Kidney (tissue), 14 donors: ENCODE results near the gene C2orf76. TPM values are rescaled to one million over a fixed set of nuclear protein-coding genes. Genes with fewer than 3 reads are reported as not detected.
"Not testable (repeated sequence)": the region's sequence is repeated elsewhere in the genome, so short reads cannot be mapped to it uniquely, and the experiment has no call there.

Experiments
- DNase-seq, 5 donors: peaks; one replicate each; pipeline ENCODE4 v3.0.0-alpha.2; 2013 to 2020
- FAIRE-seq: peaks from 2 replicates; lab custom pipeline; 2012; peaks lifted over from hg19 to GRCh38; lab: Jason Lieb, UNC
- H3K27ac ChIP-seq, 2 donors: one replicate each; pipeline ENCODE4 v1.7.0; 2013; ENCODE audit warnings: low read depth in 2 of 2, low read length in 2 of 2, inconsistent platforms in 1 of 2
- H3K27me3 ChIP-seq: one replicate; pipeline ENCODE4 v1.7.1; 2013; ENCODE audit warnings: low read length, inconsistent platforms; ENCODE audit not compliant: control insufficient read depth, insufficient read depth
- H3K36me3 ChIP-seq, 3 donors: one replicate each; pipeline versions ENCODE4 v1.7.0 to v1.7.1; 2013; ENCODE audit warnings: low read length in 3 of 3, control low read depth in 1 of 3, inconsistent platforms in 1 of 3; ENCODE audit not compliant: insufficient read depth in 3 of 3, control insufficient read depth in 2 of 3
- H3K4me1 ChIP-seq, 3 donors: one replicate each; pipeline versions ENCODE4 v1.7.0 to v1.7.1; 2013; ENCODE audit warnings: low read length in 3 of 3, inconsistent platforms in 1 of 3, low read depth in 1 of 3; ENCODE audit not compliant: control insufficient read depth in 2 of 3, insufficient read depth in 2 of 3
- H3K4me3 ChIP-seq, 3 donors: one replicate each; pipeline versions ENCODE4 v1.7.0 to v1.8.1; 2013; ENCODE audit warnings: low read length in 3 of 3, control low read depth in 1 of 3, inconsistent platforms in 1 of 3
- H3K9ac ChIP-seq, 3 donors: one replicate each; pipeline versions ENCODE4 v1.7.0 to v1.7.1; 2013; ENCODE audit warnings: low read length in 3 of 3, control low read depth in 1 of 3, inconsistent platforms in 1 of 3
- H3K9me3 ChIP-seq, 3 donors: one replicate each; pipeline versions ENCODE4 v1.7.0 to v1.7.1; 2013; ENCODE audit warnings: low read length in 3 of 3, control low read depth in 1 of 3, inconsistent platforms in 1 of 3; ENCODE audit not compliant: control insufficient read depth in 2 of 3, insufficient read depth in 1 of 3
- intact Hi-C: fragments of 100-400 bp; cut with DNase I; formaldehyde crosslinking; loops from one replicate; pipeline ENCODE4 v1.11.1; 2022
- polyA plus RNA-seq: library from polyadenylated mRNA; stranded (reverse); fragments of 350-450 nt; fragmentation: Illumina TruSeq; extraction: RNeasy Lipid Tissue Mini Kit (QIAGEN cat#74804); gene quantifications from one replicate; pipeline ENCODE4 v1.2.3, GENCODE V29; 2014; ENCODE audit warnings: low read depth, low replicate concordance; ENCODE audit not compliant: insufficient read depth
- total RNA-seq: library from RNA; stranded (reverse); fragmentation: NEBNext Ultra II Directional; extraction: Animal tissue kit (Norgen Biotek cat#: 25700); gene quantifications from one replicate; pipeline ENCODE4 v1.2.1, GENCODE V29; 2021
- TF ChIP-seq, protein P1 (sequence below): IDR thresholded peaks from 3 replicates; pipeline ENCODE4 v1.5.1; 2012; ENCODE audit warnings: mild to moderate bottlenecking, moderate library complexity, borderline replicate concordance; ENCODE audit not compliant: insufficient read depth; ENCODE audit errors: extremely low read depth
- donor health status: control.
- donor health status: control.
- donor health status: control.
- donor health status: control.
- donor health status: control.
- donor health status: DM: yes; HTN: yes; CAD: no.
- donor health status: Normal renal cell carcinoma (clear cell type).

C2orf76 gene
- total and polyA plus RNA-seq, 2 donors from 2014 or later: 12.4 to 31.3 TPM

DNA sequence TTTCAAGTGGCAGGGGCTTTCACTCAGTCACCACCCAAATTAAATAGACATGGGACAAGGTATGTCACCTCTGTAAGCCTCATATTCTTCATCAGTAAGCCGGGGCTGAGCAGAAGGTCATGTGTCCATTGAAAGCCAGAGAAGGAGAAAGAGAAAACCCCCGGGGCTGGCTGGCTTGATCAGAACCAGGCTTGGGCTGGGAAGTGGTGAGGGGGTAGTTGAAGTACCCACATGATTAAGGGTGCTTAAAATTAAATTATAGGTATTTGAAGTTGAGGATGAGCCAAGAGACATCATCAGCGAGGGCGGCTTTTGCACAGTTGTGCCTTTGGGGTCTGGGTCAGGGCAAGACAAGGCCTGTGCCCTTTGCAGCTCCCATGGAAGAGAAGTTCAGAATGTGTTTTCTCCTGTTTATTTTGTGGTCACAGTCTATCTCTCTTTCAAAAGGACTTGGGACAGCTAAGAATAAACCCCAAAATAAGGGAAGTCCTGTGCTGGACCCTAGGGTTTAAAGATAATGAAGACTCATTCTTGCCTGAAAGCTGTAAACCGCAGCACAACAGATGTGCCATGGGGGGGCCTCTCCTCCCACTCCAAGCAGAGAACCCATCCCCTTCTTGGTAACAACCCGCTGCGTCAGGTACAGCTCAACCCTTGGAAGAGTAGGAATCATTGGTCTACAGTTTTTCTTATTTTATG lies 10.8 kb upstream of the C2orf76 start:
- no peaks in the 10 kb centered on the region for H3K27me3 ChIP-seq
- no peak overlapping the region for H3K9ac ChIP-seq
- intact Hi-C loops: no loop called here
- no peak overlapping the region for H3K27ac ChIP-seq
- FAIRE-seq (no peak), DNase-seq (no peak)
- TF ChIP-seq, protein P1, sequence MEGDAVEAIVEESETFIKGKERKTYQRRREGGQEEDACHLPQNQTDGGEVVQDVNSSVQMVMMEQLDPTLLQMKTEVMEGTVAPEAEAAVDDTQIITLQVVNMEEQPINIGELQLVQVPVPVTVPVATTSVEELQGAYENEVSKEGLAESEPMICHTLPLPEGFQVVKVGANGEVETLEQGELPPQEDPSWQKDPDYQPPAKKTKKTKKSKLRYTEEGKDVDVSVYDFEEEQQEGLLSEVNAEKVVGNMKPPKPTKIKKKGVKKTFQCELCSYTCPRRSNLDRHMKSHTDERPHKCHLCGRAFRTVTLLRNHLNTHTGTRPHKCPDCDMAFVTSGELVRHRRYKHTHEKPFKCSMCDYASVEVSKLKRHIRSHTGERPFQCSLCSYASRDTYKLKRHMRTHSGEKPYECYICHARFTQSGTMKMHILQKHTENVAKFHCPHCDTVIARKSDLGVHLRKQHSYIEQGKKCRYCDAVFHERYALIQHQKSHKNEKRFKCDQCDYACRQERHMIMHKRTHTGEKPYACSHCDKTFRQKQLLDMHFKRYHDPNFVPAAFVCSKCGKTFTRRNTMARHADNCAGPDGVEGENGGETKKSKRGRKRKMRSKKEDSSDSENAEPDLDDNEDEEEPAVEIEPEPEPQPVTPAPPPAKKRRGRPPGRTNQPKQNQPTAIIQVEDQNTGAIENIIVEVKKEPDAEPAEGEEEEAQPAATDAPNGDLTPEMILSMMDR: no peak
- no peaks in the 10 kb centered on the region for H3K4me1 ChIP-seq
- peaks cover 0 to 5% (median 0%) of the 10 kb centered on the region in 3 donors for H3K9me3 ChIP-seq
- no peak overlapping the region for H3K4me3 ChIP-seq
- H3K36me3 ChIP-seq: peaks cover 2 to 12% (median 5%) of the 10 kb centered on the region in 3 donors

DNA sequence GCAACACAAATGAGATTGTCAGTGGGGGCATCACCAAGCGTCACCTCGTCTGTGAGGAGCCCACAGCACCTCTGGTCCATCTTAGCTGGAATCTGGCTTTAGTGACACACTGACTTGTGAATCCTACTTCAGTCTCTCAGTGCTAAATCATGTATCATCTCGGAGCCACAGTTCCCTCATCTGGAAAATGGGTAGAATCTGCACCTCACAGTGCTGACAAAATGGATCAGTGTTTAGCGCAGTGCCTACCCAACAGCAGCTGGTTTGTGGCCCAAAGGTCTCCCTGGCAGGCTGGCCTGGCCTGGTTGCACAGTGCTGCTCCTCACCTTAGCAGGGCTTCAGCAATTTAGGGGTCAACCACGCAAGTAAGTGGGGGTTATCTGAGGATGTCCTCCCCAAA lies 10.2 kb upstream of the C2orf76 start:
- Histone ChIP-seq H3K36me3 (peaks cover 2 to 16% (median 11%) of the 10 kb centered on the region in 3 donors), H3K27me3 (no peaks in the 10 kb centered on the region), H3K4me1 (no peaks in the 10 kb centered on the region), H3K9me3 (peaks cover 0 to 5% (median 0%) of the 10 kb centered on the region in 3 donors), H3K4me3 (no peak overlapping the region), H3K27ac (no peak overlapping the region), H3K9ac (no peak overlapping the region)
- DNase-seq: no peak
- intact Hi-C loops: no loop called here
- TF ChIP-seq, protein P1: no peak
- FAIRE-seq: no peak

DNA sequence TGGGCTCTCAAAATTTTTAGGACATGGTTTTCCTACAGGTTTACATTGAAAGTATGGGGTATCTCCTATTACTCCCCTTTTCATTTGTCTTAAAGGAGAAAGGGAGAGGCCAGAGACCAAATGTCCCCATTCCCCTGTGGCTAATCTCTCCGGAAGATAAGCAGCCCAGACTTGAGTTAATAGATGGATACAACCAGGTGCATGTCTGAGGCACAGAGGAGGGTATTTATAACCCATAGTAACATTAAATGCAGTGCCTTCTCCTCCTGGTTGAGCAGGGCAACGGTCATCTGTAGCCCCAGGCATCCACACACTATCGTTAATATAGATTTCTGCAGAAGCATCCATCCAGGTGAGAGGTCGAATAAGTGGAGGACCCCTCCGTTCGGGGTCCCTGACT lies 9.8 kb upstream of the C2orf76 start:
- FAIRE-seq, DNase-seq, H3K9ac ChIP-seq, H3K27me3 ChIP-seq, H3K4me3 ChIP-seq, H3K27ac ChIP-seq, H3K4me1 ChIP-seq, H3K9me3 ChIP-seq, intact Hi-C loops: not testable (repeated sequence)
- peaks cover 4 to 20% (median 15%) of the 10 kb centered on the region in 3 donors for H3K36me3 ChIP-seq

DNA sequence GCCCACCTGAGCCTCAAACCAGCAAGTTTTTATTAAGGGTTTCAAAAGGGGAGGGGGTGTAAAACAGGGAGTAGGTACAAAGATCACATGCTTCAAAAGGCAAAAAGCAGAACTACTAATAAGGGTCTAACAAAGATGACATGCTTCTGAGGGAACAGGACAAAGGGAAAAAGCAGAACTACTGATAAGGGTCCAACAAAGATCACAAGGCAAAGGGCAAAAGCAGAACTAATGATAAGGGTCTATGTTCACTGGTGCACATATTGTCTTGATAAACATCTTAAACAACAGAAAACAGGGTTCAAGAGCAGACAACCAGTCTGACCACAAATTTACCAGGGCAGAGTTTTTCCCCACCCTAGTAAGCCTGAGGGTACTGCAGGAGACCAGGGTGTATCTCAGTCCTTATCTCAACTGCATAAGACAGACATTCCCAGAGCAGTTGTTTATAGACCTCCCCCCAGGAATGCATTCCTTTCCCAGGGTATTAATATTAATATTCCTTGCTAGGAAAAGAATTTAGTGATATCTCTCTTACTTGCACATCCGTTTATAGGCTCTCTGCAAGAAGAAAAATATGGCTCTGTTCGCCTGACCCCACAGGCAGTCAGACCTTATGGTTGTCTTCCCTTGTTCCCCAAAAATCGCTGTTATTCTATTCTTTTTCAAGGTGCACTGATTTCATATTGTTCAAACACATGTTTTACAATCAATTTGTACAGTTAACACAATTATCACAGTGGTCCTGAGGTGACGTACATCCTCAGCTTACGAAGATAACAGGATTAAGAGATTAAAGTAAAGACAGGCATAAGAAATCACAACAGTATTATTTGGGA lies 7.5 kb upstream of the C2orf76 start:
- H3K27ac ChIP-seq, H3K9ac ChIP-seq, H3K9me3 ChIP-seq, FAIRE-seq, H3K4me1 ChIP-seq, DNase-seq, H3K27me3 ChIP-seq, H3K4me3 ChIP-seq, intact Hi-C loops: not testable (repeated sequence)
- H3K36me3 ChIP-seq: peaks cover 5 to 34% (median 33%) of the 10 kb centered on the region in 3 donors
